Measurements from ENCODE around the gene ATN1. TPM values are rescaled to one million over a fixed set of nuclear protein-coding genes. Genes with fewer than 3 reads are reported as not detected.

The ATN1 gene
- total RNA-seq, 2 donors from 2014 or later, result 93.0 to 129 TPM

DNA sequence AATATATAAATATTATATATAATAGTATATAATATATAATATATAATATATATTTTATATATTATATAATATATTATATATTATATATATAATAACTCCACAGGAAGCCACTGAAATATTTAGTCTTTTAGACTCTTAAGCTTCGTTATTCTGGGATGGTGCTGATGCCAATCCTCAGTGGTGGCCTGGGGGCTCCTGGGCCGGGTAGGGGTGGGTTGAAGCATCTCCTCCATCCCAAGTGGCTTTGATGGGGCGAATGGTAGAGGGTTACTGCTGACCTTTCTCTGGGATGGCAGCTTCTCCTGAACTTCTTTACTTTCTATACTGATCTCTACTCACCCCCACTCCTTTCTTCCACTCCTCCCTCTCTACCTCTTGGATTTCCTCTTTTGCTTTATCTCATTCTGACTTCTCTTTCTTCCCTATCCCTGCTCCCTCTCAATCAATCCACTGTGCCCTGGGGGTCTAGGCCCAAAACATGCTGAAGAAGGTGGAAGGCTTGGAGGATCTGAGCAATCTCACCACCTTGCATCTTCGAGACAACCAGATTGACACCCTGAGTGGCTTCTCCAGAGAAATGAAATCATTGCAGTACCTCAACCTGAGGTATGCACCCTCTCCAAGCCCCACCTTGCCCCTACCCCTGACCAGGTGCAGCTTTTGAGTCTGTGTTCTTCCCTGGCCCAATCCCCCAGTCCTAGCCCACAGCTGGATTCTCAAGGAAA, 18.2 kb upstream of the ATN1 start:
- H3K9me3 ChIP-seq, result no peaks in the 10 kb centered on the region
- H3K27me3 ChIP-seq (replicated peaks; ENCODE audit: insufficient read depth), result no peaks in the 10 kb centered on the region
- TF ChIP-seq, protein P1, sequence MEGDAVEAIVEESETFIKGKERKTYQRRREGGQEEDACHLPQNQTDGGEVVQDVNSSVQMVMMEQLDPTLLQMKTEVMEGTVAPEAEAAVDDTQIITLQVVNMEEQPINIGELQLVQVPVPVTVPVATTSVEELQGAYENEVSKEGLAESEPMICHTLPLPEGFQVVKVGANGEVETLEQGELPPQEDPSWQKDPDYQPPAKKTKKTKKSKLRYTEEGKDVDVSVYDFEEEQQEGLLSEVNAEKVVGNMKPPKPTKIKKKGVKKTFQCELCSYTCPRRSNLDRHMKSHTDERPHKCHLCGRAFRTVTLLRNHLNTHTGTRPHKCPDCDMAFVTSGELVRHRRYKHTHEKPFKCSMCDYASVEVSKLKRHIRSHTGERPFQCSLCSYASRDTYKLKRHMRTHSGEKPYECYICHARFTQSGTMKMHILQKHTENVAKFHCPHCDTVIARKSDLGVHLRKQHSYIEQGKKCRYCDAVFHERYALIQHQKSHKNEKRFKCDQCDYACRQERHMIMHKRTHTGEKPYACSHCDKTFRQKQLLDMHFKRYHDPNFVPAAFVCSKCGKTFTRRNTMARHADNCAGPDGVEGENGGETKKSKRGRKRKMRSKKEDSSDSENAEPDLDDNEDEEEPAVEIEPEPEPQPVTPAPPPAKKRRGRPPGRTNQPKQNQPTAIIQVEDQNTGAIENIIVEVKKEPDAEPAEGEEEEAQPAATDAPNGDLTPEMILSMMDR (IDR thresholded peaks at IDR 0.05), result no peak
- TF ChIP-seq POLR2AphosphoS5 (IDR thresholded peaks at IDR 0.05), result no peak
- no peak for TF ChIP-seq POLR2A (IDR thresholded peaks at IDR 0.05)
- intact Hi-C loops (cut with DNase I), result no loop called here
- H3K4me3 ChIP-seq, result no peak overlapping the region
- H3K4me1 ChIP-seq (replicated peaks), result no peaks in the 10 kb centered on the region
- no peak overlapping the region for H3K27ac ChIP-seq
- DNase-seq (ENCODE audit: low spot score), result no peak
- H3K36me3 ChIP-seq, result no peaks in the 10 kb centered on the region
- WGBS, result 83% methylated on average over 4 of the region's 4 CpGs

DNA sequence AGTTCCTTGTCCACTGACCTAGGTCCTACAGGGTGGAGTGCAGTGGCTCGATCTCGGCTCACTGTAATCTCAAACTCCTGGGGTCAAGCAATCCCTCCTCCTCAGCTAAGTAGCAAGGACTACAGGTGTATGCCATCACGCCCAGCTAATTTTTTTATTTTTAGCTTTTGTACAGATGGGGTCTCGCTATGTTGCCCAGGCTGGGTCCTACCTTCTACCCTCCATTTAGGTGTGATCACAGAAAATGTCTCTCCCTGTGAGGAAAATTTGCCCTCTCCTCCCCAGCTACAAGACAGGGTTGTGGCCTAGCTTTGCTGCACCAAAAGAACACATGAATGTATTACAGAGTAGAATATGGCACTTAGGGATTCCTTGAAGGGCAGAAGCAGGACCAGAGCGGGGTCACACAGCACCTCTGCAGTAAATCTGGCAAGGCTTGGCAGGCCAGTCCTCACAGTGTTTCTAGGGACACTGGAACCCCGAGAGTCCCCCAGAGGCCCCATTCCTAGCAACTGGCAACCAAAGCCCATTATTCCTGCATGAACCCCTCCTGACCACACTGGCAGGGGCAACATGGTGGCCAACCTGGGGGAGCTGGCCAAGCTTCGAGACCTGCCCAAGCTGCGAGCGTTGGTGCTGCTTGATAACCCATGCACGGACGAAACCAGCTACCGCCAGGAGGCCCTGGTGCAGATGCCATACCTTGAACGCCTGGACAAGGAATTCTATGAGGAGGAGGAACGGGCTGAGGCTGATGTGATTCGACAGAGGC, 15.4 kb upstream of the ATN1 start:
- Histone ChIP-seq H3K27ac (no peak overlapping the region), H3K4me3 (no peak overlapping the region), H3K36me3 (no peaks in the 10 kb centered on the region), H3K27me3 (replicated peaks; ENCODE audit: insufficient read depth) (no peaks in the 10 kb centered on the region), H3K9me3 (no peaks in the 10 kb centered on the region), H3K4me1 (replicated peaks) (no peaks in the 10 kb centered on the region)
- WGBS, result 89% methylated on average over 15 of the region's 15 CpGs
- TF ChIP-seq, protein P1 (IDR thresholded peaks at IDR 0.05), result no peak
- TF ChIP-seq POLR2AphosphoS5 (IDR thresholded peaks at IDR 0.05) (no peak), POLR2A (IDR thresholded peaks at IDR 0.05) (no peak)
- intact Hi-C loops (cut with DNase I), result no loop called here
- DNase-seq (ENCODE audit: low spot score), result no peak

DNA sequence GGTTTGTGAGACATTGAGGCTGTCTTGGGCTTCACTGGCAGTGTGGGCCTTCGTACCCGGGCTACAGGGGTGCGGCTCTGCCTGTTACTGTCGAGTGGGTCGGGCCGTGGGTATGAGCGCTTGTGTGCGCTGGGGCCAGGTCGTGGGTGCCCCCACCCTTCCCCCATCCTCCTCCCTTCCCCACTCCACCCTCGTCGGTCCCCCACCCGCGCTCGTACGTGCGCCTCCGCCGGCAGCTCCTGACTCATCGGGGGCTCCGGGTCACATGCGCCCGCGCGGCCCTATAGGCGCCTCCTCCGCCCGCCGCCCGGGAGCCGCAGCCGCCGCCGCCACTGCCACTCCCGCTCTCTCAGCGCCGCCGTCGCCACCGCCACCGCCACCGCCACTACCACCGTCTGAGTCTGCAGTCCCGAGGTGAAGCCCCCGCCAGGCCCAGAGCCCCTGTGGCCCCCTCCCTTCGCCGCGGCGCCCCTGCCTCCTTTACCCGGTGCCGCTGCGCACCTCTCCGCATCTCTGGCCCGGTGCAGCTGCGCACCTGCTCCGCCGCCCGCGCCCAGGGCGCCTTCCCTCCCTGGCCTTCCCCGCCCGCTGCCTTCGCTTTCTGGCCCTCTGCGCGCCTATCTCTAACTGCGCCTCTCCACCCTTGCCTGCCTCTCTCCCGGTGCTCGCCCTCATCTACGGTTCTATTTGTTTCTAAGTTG, 13.4 kb upstream of the ATN1 start, which contains the start of gene ENO2:
TSS of gene ENO2 (plus strand) at position 335 of the 701 bp plus-strand sequence. CDS start 1,253 bp downstream, outside the sequence.
- TF ChIP-seq, protein P1 (IDR thresholded peaks at IDR 0.05), result no peak
- TF ChIP-seq POLR2A (IDR thresholded peaks at IDR 0.05), result peak; percentile 59
- peak; percentile 60 for DNase-seq (ENCODE audit: low spot score)
- peak within 1 kb of the TSS; percentile 45 to 55 for H3K4me3 ChIP-seq
- no peaks in the 10 kb centered on the region for H3K27me3 ChIP-seq (replicated peaks; ENCODE audit: insufficient read depth)
- H3K36me3 ChIP-seq, result no peaks in the 10 kb centered on the region
- intact Hi-C loops (cut with DNase I), result no loop called here
- no peaks in the 10 kb centered on the region for H3K4me1 ChIP-seq (replicated peaks)
- H3K27ac ChIP-seq, result peak within 1 kb of the TSS; percentile 53 to 62
- H3K9me3 ChIP-seq, result no peaks in the 10 kb centered on the region
- WGBS, result under 1% methylated on average over 67 of the region's 68 CpGs

DNA sequence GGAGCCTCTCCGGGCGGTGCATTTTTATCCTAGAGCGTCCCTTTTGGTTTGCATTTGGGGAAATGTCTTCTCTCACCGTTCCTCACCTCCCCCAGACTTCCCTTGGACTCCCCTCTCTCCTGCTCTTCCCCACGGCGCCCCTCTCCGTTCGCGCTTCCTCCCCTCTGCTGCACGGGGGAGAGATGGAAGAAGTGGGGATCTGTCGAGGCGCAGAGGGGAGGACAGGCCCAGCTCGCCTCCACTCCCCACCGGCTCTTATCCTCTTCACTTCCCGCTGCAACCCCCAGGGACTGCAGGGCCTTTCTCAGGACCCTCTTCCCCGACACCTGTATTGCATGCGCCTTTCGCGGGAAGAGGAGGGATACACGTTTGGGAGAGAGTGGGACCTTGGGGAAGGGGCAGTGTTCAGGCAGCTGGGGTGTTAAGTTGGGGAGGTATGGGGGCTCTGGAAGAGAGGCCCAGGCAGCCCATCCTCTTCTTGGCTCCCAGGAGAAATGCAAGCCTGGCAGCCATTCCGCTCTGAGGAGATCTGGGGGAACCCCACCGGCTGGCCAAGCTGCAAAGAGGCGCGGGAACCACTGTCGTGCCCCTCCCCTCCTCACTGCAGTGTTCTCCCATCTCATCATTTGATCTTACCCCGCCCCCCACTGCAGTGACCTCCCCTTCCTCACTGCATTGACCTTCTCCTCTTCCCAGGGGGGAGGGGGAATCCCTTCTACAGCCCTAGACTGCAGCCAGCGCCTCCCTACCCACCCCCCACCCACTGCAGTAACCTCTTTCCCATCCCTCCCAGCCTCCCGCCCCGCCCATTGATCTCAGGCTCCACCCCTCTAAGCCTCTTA, 12.6 kb upstream of the ATN1 start:
- no peak for DNase-seq (ENCODE audit: low spot score)
- intact Hi-C loops (cut with DNase I), result no loop called here
- TF ChIP-seq POLR2A (IDR thresholded peaks at IDR 0.05) (no peak), POLR2AphosphoS5 (IDR thresholded peaks at IDR 0.05) (no peak)
- TF ChIP-seq, protein P1 (IDR thresholded peaks at IDR 0.05), result no peak
- H3K4me3 ChIP-seq, result peak overlapping the region; percentile 45 to 55
- 22% methylated on average over 29 of the region's 29 CpGs for WGBS
- no peaks in the 10 kb centered on the region for H3K36me3 ChIP-seq
- no peaks in the 10 kb centered on the region for H3K4me1 ChIP-seq (replicated peaks)
- H3K27ac ChIP-seq, result peak overlapping the region; percentile 53 to 62
- H3K27me3 ChIP-seq (replicated peaks; ENCODE audit: insufficient read depth), result no peaks in the 10 kb centered on the region
- no peaks in the 10 kb centered on the region for H3K9me3 ChIP-seq

Data from prostate gland (tissue), 2 donors.